GM21529 (cell line): ENCODE measurements around the gene JPH3.

Experiments used
- ATAC-seq: cut with Tn5 transposase; IDR thresholded peaks from one replicate; pipeline ENCODE4 v1.9.1; 2021; ENCODE audit not compliant: unreplicated experiment

The JPH3 gene

GRCh38 chr16:87602001-87602775 is at the start of gene JPH3:
TSS of gene JPH3 (plus strand) at chr16:87602508. CDS start at chr16:87603147, 639 bp downstream.
- ATAC-seq, result no peak

GRCh38 chr16:87552772-87553573 is 49.3 kb upstream of the JPH3 start:
- ATAC-seq, result no peak

GRCh38 chr16:87554754-87555427 is 47.4 kb upstream of the JPH3 start:
- no peak for ATAC-seq

GRCh38 chr16:87555647-87556046 is 46.7 kb upstream of the JPH3 start:
- ATAC-seq, result no peak

- no peak for ATAC-seq
These were observed 45.3 kb upstream of the JPH3 start for GRCh38 chr16:87556941-87557459.

GRCh38 chr16:87558682-87559081 is 43.6 kb upstream of the JPH3 start:
- no peak for ATAC-seq

- ATAC-seq, result no peak
These were observed 42.4 kb upstream of the JPH3 start for GRCh38 chr16:87559945-87560344.

- no peak for ATAC-seq
These were observed 41.7 kb upstream of the JPH3 start for GRCh38 chr16:87560428-87561199.

GRCh38 chr16:87561200-87562105 is 40.9 kb upstream of the JPH3 start:
- no peak for ATAC-seq

- ATAC-seq, result no peak
These were observed 40.1 kb upstream of the JPH3 start for GRCh38 chr16:87562201-87562600.

GRCh38 chr16:87563022-87563421 is 39.3 kb upstream of the JPH3 start:
- ATAC-seq, result no peak

GRCh38 chr16:87563714-87564523 is 38.4 kb upstream of the JPH3 start:
- ATAC-seq, result no peak

- ATAC-seq, result no peak
These were observed 37.9 kb upstream of the JPH3 start for GRCh38 chr16:87564524-87564778.

- no peak for ATAC-seq
These were observed 32.4 kb upstream of the JPH3 start for GRCh38 chr16:87569601-87570571.

- ATAC-seq, result no peak
These were observed 31.8 kb upstream of the JPH3 start for GRCh38 chr16:87570572-87570937.

GRCh38 chr16:87570938-87571867 is 31.1 kb upstream of the JPH3 start:
- ATAC-seq, result no peak

- no peak for ATAC-seq
These were observed 30.5 kb upstream of the JPH3 start for GRCh38 chr16:87571868-87572244.
